Astrocyte (in vitro differentiated cells and primary cell): Measurements from ENCODE around the gene BRI3.

Experiments
- EZH2 ChIP-seq: IDR thresholded peaks from 2 replicates; pipeline ENCODE4 v1.6.1; 2012; ENCODE audit warnings: mild to moderate bottlenecking, low read length, inconsistent platforms; ENCODE audit not compliant: insufficient read depth
- TF ChIP-seq, protein P1 (sequence below): IDR thresholded peaks from 2 replicates; pipeline ENCODE4 v1.5.1; 2011; ENCODE audit warnings: low read depth, mild to moderate bottlenecking, inconsistent platforms, low read length, moderate library complexity; ENCODE audit not compliant: insufficient read depth

DNA sequence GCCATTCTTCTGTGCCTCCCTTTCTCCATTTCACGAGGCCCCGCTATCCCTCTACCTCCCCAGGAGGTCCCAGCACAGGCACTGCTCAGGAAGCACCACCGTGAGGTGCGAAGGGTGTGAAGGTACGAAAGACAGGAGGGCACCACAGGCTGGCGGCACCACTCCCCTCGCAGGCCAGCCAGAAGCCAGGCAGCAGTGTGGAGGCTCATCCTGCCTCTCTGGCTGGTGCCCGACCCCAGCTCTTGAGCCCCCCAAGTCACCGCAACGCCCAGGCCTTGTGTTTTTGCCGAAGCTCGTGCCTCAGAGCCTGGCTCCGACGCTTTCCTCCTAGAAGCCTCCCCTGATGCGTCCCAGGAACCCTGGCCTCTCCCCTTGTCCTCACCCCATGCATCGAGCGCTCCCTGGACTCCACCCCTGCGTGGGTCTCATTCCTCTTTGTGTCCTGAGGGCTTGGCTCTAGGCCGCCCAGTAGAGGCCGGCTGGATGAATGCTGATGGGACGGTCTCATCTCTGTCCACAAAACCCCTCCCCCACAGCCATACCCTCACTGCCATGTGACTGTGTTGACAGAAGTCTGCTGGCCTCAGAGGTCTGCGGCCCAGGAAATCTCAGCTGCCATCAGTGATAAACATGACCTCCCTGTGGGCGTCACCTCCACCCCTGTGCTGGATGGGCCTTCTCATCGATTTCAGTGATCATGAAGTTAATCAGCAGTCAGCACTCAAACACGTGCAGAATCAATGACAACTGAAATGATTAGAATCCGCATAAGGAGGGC, 19.3 kb downstream of the BRI3 start:
- TF ChIP-seq, protein P1, sequence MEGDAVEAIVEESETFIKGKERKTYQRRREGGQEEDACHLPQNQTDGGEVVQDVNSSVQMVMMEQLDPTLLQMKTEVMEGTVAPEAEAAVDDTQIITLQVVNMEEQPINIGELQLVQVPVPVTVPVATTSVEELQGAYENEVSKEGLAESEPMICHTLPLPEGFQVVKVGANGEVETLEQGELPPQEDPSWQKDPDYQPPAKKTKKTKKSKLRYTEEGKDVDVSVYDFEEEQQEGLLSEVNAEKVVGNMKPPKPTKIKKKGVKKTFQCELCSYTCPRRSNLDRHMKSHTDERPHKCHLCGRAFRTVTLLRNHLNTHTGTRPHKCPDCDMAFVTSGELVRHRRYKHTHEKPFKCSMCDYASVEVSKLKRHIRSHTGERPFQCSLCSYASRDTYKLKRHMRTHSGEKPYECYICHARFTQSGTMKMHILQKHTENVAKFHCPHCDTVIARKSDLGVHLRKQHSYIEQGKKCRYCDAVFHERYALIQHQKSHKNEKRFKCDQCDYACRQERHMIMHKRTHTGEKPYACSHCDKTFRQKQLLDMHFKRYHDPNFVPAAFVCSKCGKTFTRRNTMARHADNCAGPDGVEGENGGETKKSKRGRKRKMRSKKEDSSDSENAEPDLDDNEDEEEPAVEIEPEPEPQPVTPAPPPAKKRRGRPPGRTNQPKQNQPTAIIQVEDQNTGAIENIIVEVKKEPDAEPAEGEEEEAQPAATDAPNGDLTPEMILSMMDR: no peak
- no peak for TF ChIP-seq EZH2
